Testis (tissue), 2 donors: Measurements from ENCODE around the gene LEF1.

Experiments
- CTCF ChIP-seq, 3 experiments: fragments of 450-650 bp in 2 of 3; fragments of 200-600 bp in 1 of 3; sonication (generic) in 1 of 3; IDR thresholded peaks; one replicate each; pipeline ENCODE4 v1.5.1; 2016 to 2019; ENCODE audit warnings: antibody characterized with exemption in 3 of 3, mild to moderate bottlenecking in 2 of 3, moderate library complexity in 1 of 3
- POLR2A ChIP-seq: fragments of 450-650 bp; IDR thresholded peaks from one replicate; pipeline ENCODE4 v1.6.1; 2017; ENCODE audit warnings: antibody characterized with exemption, mild to moderate bottlenecking, moderate library complexity

GRCh38 chr4:108113229-108113628 lies 55.5 kb downstream of the LEF1 start:
- no peak for TF ChIP-seq CTCF (IDR thresholded peaks at IDR 0.05)
- TF ChIP-seq POLR2A = no peak
